BJ (cell line): ENCODE results near the gene COL11A1. TPM values are rescaled to one million over a fixed set of nuclear protein-coding genes. Genes with fewer than 3 reads are reported as not detected.

Source experiments
- CTCF ChIA-PET: fragments of 350-600 bp; formaldehyde crosslinking; extraction: SDS; loops from one replicate; lab custom pipeline; 2021; ENCODE audit warnings: antibody characterized with exemption, inconsistent platforms; lab: Yijun Ruan, JAX
- POLR2A ChIA-PET: fragments of 300-600 bp; sonication (Branson Sonifier 250); formaldehyde crosslinking; extraction: SDS; loops from one replicate; lab custom pipeline; 2021; ENCODE audit warnings: antibody characterized with exemption; lab: Charles Lee
- DNase-seq: peaks from one replicate; pipeline ENCODE4 v3.0.0-alpha.2; 2011; ENCODE audit warnings: low read depth
- H3K27me3 ChIP-seq: 2 replicates; pipeline ENCODE4 v1.6.0; 2011; ENCODE audit warnings: low read length; ENCODE audit not compliant: control insufficient read depth, insufficient read depth
- H3K36me3 ChIP-seq: 2 replicates; pipeline ENCODE4 v1.5.1; 2011; ENCODE audit warnings: low read length; ENCODE audit not compliant: control insufficient read depth, insufficient read depth
- H3K4me3 ChIP-seq: 2 replicates; pipeline ENCODE4 v1.5.1; 2011; ENCODE audit warnings: low read depth, mild to moderate bottlenecking, control low read depth, low read length
- CTCF ChIP-seq: IDR thresholded peaks from 2 replicates; pipeline ENCODE4 v1.5.1; 2011; ENCODE audit warnings: low read depth, mild to moderate bottlenecking, control low read depth, inconsistent platforms, low read length, moderate library complexity; ENCODE audit not compliant: insufficient read depth
- polyA plus RNA-seq: library from polyadenylated mRNA; depleted of rRNA; stranded (reverse); fragments of >200 nt; gene quantifications from 2 replicates; pipeline ENCODE4 v1.2.3, GENCODE V29; 2011

COL11A1 gene
- polyA plus RNA-seq, 1 experiment: 34.4 TPM

DNA sequence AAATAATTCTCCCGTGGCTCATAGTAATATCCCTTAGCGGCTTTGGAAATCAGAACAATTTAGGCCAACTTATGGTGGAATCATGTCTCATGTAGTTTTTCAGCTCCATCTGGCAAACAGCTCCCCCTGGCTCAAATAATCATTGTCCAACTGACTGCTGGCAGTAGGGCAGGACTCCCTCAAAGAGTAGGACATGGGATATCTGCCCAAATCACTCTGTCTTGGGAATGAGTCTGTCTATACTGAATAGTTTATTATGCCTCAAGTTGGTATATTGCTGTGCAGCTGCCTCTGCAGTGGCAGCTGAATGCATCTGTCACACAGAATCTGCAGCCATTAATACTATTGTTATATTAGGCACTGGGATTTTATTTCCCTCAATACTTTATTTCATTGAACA lies 255.7 kb downstream of the COL11A1 start:
- Histone ChIP-seq H3K36me3 (no peaks in the 10 kb centered on the region), H3K4me3 (no peak overlapping the region), H3K27me3 (no peaks in the 10 kb centered on the region)
- peak; percentile 35; the same call in 1 of the 2 replicates for TF ChIP-seq CTCF
- POLR2A ChIA-PET: no interaction called here
- DNase-seq: no peak
- CTCF ChIA-PET: interaction anchor here (0.6 to 2.4 kb wide), 3 partner anchors 10 to 65 kb away, joined by 3 to 11 read pairs (median 3); no protein-coding TSS in a partner anchor

- POLR2A ChIA-PET: no interaction called here
- Histone ChIP-seq H3K27me3 (no peaks in the 10 kb centered on the region), H3K36me3 (no peaks in the 10 kb centered on the region), H3K4me3 (no peak overlapping the region)
- CTCF ChIA-PET: interaction anchor here (1.5 to 2.4 kb wide), 2 partner anchors 9 to 12 kb away, joined by 3 to 11 read pairs; no protein-coding TSS in a partner anchor
- no peak for DNase-seq
- no peak for TF ChIP-seq CTCF
These were observed 256.7 kb downstream of the COL11A1 start for GRCh38 chr1:102851616-102852015.

GRCh38 chr1:102842606-102843005 lies 265.7 kb downstream of the COL11A1 start:
- Histone ChIP-seq H3K27me3 (no peaks in the 10 kb centered on the region), H3K36me3 (no peaks in the 10 kb centered on the region), H3K4me3 (no peak overlapping the region)
- POLR2A ChIA-PET: no interaction called here
- CTCF ChIA-PET: interaction anchor here (2.5 kb wide), 1 partner anchor 10 kb away, joined by 11 read pairs; no protein-coding TSS in a partner anchor
- no peak for TF ChIP-seq CTCF
- no peak for DNase-seq

- no peaks in the 10 kb centered on the region for H3K36me3 ChIP-seq
- H3K4me3 ChIP-seq: no peak overlapping the region
- no peak for TF ChIP-seq CTCF
- POLR2A ChIA-PET: no interaction called here
- no peaks in the 10 kb centered on the region for H3K27me3 ChIP-seq
- CTCF ChIA-PET: no interaction called here
- DNase-seq: no peak
These were observed 267.6 kb downstream of the COL11A1 start for GRCh38 chr1:102840741-102841140.

DNA sequence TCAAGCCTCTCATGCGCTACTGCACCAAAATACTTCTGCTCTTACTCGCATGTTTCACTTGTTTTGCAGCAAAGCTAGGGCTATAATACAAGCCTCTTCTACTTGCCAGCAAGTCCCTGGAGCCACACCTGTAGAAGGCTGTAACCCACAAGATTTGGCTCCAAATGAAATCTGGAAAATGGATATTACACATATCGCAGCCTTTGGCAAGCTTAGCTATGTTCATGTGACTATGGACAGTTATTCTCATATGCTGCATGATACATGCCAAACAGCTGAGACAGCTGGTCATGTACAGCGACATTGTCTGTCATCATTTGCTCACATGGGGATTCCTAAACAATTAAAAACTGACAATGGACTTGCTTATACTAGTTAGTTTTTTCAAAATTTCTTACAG lies 270.3 kb downstream of the COL11A1 start:
- no peak for TF ChIP-seq CTCF
- Histone ChIP-seq H3K4me3 (no peak overlapping the region), H3K27me3 (no peaks in the 10 kb centered on the region), H3K36me3 (no peaks in the 10 kb centered on the region)
- CTCF ChIA-PET: no interaction called here
- POLR2A ChIA-PET: no interaction called here
- DNase-seq: no peak
